K562 (cell line): ENCODE data around the gene THSD8. TPM values are rescaled to one million over a fixed set of nuclear protein-coding genes. Genes with fewer than 3 reads are reported as not detected.
A peak's percentile ranks its signal among the peaks of the same experiment; 100 is the strongest.

Experiments used
- AFF4 ChIP-seq: sonication (generic); formaldehyde crosslinking; IDR thresholded peaks from 2 replicates; pipeline ENCODE4 v1.8.0; 2023; ENCODE audit warnings: mild to moderate bottlenecking, missing genetic modification reagents
- EHMT2 ChIP-seq: fragments of 450-650 bp; IDR thresholded peaks from 2 replicates; pipeline ENCODE4 v1.6.1; 2018; ENCODE audit warnings: antibody characterized with exemption
- FIP1L1 ChIP-seq: fragments of 200-400 bp; formaldehyde crosslinking; IDR thresholded peaks from 2 replicates; pipeline ENCODE4 v1.6.1; 2018; ENCODE audit warnings: mild to moderate bottlenecking, low read depth, low read length; ENCODE audit not compliant: poor library complexity, severe bottlenecking
- MAFF ChIP-seq: IDR thresholded peaks from 2 replicates; pipeline ENCODE4 v1.6.1; 2012; ENCODE audit warnings: low read length, improper control_type of control experiment
- SMARCA4 ChIP-seq: fragments of 450-650 bp; IDR thresholded peaks from 2 replicates; pipeline ENCODE4 v1.6.1; 2016
- STAT5B ChIP-seq: fragments of 250-450 bp; sonication (Bioruptor Pico); IDR thresholded peaks from 2 replicates; pipeline ENCODE4 v1.8.0; 2021; ENCODE audit warnings: mild to moderate bottlenecking, inconsistent platforms
- polyA plus RNA-seq, 8 experiments: library from polyadenylated mRNA; depleted of rRNA in 4 of 8; stranded (reverse) in 5 of 8; unstranded in 3 of 8; fragments of >200 nt; fragmentation: Nextera tagmentation in 2 of 8; fragmentation: Illumina TruSeq in 1 of 8; extraction: Ambion mirVana in 2 of 8; extraction: Trizol in 1 of 8; gene quantifications; 2 replicates each; pipeline versions ENCODE4 v1.2.1 to v1.2.3, GENCODE V29; 2011 to 2014; ENCODE audit warnings: inconsistent platforms in 1 of 8, missing spikeins in 1 of 8
- total RNA-seq, 7 experiments: library from RNA; depleted of rRNA in 6 of 7; stranded (reverse); fragments of >200 nt in 6 of 7; fragmentation: Illumina TruSeq in 2 of 7; extraction: Trizol in 2 of 7; gene quantifications; 2 replicates each; pipeline versions ENCODE4 v1.2.1 to v1.2.3, GENCODE V29; 2011 to 2021; ENCODE audit warnings: low replicate concordance in 1 of 7

The THSD8 gene
- total and polyA plus RNA-seq, 9 of the 15 experiments (the other 6 are each of a cell fraction or from before 2014, with no cell fraction given) = 8.4 to 42.4 (median 19.9) TPM; not detected in 2

DNA sequence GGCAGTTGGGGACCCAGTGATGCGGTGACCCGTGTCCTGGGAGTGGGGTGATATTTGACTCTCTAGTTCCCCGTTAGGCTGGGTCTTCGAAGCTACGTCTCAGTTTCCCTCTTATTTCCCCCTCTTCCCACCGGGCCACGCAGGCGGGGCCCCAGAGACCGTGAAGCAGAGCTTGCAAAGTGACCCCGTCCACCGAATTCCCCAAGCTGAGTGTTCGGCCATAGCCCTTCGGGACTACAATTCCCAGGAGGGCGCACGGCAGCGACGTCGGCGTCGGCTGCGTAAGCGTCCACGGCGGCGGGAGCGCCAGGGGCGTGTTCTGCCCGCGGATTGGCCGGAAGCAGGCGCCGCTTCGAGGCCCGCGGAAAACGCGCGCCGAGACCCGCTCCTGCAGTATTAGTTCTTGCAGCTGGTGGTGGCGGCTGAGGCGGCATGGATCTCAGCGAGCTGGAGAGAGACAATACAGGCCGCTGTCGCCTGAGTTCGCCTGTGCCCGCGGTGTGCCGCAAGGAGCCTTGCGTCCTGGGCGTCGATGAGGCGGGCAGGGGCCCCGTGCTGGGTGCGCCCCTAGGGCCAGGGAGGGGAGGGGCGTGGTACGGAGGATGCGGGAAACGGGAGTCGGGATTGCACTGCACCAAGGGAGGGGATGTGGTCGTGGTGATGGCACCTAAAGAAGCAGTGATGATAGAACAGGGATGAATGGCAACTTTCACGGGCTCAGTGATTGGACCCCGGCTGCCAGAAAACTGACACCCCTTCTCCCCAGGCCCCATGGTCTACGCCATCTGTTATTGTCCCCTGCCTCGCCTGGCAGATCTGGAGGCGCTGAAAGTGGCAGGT, 4.6 kb downstream of the THSD8 start, which contains the start of gene RNASEH2A (continued):
- TF ChIP-seq MAFF (no peak), EHMT2 (no peak), SMARCA4 (no peak), AFF4 (CRISPR knock-in tag) (0 out of 2 replicates have a peak, but pooled peaks have one; percentile 75), FIP1L1 (no peak), STAT5B (no peak)
- TF ChIP-seq, all 486 proteins: peak for 130
